ENCODE data around the gene PSORS1C2.
"Not testable (repeated sequence)": the region's sequence is repeated elsewhere in the genome, so short reads cannot be mapped to it uniquely, and the experiment has no call there.

PSORS1C2 gene

DNA sequence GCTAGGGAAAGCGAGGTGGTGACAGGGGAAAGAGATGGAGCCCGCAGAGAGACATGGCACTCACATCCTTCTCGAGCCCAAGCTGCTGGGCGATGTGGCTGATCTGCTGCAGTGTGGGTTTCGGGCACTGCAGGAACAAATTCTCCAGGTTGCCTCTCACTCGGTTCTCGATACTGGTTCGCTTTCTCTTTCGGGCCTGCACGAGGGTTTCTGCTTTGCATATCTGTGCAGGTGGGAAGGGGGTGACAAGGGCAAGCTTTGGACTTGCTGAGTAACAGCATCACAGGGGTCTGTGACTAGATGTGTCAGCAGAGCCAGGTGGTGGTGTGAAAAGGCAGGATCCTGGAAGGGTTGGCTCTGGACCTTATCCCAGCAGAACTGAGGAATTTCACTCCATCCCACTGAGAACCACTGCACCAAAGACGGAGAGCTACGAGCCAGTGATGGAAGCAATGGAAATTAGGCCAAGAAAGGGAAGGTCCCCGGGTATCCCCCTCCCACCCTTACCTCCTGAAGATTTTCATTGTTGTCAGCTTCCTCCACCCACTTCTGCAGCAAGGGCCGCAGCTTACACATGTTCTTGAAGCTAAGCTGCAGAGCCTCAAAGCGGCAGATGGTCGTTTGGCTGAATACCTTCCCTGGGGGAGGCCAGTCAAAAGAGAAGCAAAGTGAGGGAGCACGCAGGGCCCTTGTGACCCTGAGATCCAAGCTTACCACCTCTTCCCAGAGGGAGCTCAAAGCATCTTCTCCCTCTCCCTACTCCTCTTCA lies 26.4 kb upstream of the PSORS1C2 start:
- DNase-seq = not testable (repeated sequence)

DNA sequence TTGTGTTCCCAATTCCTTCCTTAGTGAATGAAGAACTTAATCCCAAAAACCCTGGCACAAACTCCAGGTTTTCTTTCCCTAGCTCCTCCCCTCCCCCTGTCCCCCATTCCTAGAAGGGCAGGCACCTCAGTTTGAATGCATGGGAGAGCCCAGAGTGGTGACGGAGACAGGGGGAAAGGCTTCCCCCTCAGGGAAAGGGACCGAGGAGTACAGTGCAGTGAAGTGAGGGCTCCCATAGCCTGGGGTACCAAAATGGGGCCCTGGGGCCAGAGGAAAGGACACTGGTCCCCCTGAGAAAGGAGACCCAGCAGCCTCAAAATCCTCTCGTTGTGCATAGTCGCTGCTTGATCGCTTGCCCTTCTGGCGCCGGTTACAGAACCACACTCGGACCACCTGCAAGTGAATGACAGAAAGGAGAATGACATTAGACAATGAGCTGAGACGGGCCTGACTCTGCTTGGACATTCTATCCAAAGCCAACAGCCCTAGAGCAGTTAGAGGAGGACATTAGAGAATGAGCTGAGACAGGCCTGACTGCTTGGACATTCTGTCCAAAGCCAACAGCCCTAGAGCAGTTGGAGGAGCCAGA lies 25.7 kb upstream of the PSORS1C2 start:
- not testable (repeated sequence) for DNase-seq

DNA sequence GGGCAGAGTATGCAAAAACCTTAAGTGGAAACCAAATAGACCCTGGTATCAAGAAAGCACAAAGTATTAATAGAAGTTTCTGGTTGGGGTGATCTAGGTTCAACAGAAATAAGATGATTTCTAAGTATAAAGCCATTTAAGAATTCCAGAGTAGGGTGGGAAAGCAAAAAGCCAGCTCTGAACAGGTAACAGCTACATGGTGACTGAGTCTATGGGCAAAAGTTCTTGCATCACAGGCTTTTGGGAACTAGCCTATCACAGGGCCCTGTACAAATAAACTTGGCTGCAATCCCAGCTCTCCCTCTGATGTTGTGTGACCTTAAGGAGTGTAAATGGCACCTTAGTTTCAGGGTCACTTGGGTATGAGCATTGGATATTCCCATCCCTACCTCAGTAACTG lies 25.1 kb upstream of the PSORS1C2 start:
- no peak for DNase-seq

DNA sequence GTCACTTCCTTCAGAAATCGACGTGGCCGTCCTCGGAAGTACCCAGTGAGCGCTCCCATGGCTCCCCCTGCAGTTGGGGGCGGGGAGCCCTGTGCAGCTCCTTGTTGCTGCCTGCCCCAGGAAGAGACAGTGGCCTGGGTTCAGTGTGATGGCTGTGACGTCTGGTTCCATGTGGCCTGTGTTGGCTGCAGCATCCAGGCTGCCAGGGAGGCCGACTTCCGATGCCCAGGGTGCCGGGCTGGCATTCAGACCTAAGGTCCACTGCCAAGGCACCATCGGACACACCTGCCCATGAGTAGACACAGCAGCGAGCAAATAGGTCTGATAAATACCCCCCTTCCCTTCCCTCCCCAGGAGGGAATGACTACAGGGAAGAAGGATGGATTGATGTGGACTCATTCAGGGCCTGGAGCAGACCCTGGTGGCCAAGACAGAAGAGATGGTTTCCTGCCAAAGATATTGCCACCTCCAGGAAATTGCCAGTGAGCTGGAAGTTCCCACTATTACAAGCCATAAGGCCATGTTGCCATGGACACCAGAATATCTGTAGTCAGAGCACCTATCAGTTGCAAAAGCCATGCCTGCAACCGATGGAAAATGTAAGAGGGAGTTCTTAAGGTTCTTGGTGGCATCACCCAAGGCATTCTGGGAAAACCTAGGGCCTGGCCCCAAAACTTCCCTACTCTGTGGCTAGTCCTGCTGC lies 23.7 kb upstream of the PSORS1C2 start:
- no peak for DNase-seq

DNA sequence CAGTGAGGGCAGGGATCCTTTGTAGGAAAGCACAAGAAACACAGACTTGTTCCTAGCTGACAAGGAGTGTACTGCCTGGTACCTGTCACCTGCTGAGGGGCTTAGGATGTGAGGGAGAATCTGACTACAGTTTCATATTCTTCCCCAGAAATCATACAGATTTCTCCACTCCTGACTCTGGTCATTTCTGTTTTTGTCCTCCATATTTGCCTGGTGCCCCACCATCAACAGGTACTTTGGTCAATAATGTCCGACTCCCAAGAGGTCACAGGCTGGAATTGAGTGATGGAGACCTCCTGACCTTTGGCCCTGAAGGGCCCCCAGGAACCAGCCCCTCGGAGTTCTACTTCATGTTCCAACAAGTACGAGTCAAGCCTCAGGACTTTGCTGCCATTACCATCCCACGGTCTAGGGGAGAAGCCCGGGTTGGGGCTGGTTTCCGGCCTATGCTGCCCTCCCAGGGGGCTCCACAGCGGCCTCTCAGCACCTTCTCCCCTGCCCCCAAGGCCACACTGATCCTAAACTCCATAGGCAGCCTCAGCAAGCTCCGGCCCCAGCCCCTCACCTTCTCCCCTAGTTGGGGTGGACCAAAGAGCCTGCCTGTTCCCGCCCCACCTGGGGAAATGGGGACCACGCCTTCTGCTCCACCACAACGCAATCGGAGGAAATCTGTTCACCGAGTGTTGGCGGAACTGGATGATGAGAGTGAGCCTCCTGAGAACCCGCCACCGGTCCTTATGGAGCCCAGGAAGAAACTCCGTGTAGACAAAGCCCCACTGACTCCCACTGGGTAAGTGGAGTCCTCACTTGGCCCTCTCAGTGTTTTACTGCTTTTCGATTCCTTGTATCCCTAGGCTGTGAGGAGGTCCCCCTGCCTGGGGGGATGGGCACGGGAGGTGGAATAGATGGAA lies 22.6 kb upstream of the PSORS1C2 start:
- DNase-seq = no peak

DNA sequence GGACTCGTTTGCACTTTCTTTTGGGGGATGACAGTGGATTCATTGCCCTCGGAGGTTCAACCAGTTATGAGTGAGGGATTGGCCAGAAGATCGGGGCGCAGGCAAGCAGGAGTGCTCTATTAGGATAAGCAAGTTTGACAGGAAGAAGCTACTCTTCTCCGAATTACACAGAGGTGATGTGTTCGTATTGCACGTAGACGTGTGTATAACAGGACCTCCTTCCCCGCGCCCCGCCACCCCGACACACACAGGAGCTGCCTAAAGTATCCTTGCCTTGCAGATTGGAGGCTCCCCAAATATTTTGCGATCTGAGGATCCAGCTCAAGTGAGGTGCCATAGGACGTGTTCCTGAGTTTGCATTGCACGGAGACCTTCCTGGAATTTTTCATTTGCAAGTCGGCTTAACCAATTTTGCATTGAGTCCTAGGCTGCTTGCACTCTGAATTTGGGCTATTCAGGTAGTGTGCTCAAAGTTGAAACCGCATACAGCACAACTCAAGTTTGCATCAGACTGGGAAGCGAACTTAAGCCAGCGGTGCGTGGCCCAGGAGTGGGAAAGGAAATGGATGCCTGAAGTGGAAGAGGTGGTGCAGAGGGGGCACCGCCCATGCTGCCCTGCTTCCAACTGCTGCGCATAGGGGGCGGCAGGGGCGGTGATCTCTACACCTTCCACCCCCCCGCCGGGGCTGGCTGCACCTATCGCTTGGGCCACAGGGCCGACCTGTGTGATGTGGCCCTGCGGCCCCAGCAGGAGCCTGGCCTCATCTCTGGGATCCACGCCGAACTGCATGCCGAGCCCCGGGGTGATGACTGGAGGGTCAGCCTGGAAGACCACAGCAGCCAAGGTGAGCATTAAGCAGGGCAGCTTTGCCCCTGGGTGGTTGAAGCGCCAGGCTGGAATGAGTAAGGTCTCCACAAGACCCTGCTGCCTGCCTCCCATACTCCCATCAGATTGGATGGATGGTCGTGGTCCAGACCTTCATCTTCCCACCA lies 20.3 kb upstream of the PSORS1C2 start:
- peak in 2 of 5 donors; percentile 20 to 44 for DNase-seq

DNA sequence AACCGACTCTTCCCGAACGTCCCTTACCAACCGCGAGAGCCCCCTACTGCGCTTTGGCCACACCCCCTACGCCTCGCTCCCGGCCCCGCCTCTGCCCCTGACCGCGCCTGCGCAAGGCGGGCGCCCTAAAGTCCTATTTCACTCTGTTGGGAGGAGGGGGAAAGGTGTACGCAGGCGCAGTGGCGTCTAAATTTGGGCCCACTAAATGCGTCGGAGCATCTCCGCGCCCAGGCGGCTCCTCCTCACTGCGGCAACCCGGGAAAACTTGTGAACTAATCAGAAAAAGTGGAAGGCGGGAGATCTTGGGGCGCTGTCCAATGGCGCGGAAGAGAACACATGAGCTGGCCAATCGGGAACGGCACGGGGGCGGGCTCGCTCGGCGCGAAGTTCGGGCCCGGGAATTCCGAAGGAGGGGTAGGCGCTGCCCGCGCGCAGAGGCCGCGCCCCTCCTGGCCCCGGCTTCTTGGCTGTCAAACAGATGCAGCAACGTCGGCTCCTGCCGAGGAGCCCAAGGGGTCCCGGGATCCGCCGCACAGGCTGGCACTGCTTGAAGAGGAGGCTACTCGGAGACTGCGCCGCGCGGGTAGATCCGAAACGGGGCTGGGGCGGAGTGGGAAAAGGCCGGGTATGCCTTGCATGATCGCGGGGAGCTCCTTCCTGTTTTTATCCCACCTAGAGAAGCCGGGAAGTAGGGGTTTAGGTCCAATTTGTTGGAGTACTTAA lies 19.4 kb upstream of the PSORS1C2 start, which contains the start of gene TCF19:
Gene TCF19 (plus strand): TSS at position 450 of the 723 bp plus-strand sequence. CDS start 881 bp downstream, outside the sequence.
- peak; percentile 98 to 99 (median 98) for DNase-seq

DNA sequence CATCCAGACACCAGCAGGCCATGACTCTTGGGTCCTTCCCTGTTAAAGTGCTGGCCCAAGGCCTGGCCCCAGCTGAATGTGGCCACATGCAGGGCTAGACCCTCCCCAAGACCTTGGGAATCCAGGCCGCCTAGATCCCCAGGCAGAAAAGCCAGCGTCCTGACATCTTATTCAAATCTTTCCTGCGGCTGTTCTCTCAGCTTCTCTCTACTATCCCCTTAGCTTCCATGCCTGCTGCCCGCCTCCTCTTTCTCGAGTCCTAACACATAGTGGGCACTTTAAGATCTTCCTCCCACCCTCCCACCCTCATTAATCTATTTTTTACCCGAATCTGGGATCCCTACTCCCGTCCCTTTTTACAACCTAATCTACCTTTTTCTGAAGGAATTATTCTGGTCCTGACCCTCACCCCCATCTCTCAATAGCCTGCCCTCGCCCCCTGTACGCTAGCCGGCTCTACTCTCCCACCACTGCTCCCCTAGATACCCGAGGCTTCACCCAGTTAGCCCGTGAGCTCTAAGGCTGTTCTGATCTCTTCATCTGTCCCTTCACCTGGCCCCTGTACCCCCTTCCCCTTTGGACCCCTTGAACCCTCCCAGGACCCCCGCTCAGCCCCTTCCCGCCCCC lies 18.8 kb upstream of the PSORS1C2 start, which contains the start of gene CCHCR1:
Gene CCHCR1 (minus strand): TSS at position 290 of the 627 bp plus-strand sequence. CDS start 202 bp downstream, at position 88.
- no peak for DNase-seq

DNA sequence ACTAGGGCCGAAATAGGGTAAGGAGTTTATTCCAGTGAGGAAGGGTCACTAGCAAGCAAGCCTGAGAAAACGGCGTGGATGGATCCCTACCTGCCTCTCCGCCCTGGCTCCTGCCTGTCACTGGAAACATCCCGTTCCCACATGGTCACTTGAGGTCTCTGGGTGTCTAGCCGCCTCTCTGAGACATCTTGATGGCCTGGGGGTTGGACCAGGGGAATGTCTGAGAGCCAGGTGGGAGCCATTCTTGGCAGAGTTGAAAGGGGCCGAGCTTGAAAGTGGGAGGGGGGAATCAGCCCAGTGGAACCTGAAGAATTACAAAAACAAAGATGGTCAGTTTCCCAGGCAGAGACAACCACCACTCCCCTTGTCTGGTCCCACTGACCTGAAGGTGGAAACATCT lies 17.8 kb upstream of the PSORS1C2 start:
- DNase-seq = no peak

DNA sequence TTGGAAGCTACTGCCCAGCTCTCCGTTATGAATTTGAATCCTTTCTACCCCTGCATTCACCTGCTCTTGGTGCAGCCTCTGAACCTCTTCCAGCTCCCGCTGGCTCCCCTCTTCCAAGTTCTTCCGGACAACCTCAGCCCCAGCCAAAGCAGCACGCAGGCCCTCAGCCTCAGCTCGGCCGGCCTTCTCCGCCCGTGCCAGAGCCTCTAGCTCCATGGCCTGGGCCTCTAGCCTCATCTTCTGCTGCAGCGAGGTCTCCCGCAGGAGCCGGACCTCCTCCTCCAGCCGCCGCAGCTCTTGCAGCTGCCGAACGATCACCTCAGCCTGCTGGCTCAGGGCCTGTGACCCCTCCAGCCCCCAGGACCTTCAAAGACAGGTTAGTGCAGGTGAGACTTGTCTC lies 15.6 kb upstream of the PSORS1C2 start:
- no peak for DNase-seq

DNA sequence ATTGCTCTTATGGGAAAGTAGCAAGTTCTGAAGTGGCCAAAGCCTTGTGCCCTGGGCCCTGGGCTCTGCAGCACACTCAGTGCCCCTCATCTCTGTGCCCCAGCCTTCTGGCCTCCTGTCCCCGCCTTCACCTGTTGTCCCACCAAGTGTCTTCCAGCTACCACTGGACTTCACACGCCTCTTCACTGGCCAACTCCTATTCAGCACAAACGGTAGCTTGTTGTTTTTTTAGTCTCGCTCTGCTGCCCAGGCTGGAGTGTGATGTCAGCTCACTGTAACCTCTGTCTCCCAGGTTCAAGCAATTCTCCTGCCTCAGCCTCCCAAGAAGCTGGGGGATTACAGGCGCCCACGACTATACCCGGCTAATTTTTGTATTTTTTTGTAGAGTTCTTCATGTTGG lies 13.9 kb upstream of the PSORS1C2 start:
- no peak for DNase-seq

DNA sequence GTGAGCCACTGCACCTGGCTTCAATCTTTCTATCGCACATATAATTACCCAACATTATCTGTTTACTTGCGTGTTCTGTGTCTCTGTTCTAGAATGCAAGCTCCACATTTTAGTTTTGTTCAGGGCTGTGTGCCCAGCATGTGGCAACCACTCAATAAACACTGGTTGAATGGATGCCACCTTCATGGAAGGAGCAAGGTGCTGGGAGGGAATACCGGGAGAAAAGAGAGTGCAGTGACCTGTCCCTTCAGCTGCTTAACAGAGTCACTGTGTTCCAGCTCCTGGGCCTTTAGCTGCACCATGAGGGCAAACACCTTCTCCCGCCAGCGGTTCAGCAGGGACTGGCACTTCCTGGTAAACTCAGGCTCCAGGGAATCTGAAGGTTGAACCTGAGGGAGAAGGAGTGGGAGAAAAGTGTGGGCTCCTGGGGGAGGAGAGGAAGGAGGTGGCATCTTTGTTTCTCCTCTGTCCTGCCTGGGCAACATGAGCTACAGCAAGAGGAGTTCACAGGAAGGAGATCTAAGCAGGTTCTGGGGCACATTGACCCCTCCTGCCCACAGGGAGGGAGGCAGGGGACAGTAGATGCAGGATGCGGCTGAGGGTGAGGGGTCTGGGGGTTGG lies 11.1 kb upstream of the PSORS1C2 start:
- DNase-seq = no peak

DNA sequence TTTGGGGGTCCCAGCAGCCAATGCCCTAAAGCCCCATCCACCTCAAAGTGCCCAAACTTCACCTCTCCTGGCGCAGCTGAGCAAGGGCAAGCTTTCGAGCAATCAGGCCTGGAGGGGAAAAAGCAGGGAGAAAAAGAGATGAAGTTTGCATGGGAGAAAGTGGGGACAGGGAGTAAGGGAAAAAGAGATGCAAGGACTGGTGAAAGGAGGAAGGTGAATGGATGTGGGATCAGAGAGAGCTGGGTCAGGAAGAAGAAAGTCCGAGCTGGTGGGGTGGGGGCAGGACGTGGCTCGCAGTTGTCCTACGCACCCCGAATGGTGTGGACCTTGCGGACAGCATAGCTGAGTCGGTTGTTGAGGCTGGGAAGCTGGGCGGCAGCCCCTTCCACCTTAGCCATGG lies 6.5 kb upstream of the PSORS1C2 start:
- no peak for DNase-seq

DNA sequence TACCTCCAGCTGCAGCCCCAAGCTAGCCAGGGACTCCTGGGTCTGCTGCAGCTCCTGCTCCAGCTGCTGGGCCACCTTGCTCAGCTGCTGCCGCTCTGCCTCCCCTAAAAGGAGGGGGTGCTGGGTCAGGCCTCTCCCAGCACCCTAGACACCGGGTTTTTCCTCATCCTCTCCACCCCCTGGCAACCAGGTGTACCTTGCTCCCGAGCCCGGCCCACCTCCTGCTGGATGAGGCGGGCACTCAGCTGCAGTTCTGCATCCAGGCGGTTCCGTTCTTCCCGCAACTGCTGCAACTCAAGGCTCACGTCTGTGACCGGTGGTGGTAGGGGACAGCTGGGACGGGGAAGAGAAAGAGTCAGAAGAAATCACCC lies 6.1 kb upstream of the PSORS1C2 start:
- no peak for DNase-seq

DNA sequence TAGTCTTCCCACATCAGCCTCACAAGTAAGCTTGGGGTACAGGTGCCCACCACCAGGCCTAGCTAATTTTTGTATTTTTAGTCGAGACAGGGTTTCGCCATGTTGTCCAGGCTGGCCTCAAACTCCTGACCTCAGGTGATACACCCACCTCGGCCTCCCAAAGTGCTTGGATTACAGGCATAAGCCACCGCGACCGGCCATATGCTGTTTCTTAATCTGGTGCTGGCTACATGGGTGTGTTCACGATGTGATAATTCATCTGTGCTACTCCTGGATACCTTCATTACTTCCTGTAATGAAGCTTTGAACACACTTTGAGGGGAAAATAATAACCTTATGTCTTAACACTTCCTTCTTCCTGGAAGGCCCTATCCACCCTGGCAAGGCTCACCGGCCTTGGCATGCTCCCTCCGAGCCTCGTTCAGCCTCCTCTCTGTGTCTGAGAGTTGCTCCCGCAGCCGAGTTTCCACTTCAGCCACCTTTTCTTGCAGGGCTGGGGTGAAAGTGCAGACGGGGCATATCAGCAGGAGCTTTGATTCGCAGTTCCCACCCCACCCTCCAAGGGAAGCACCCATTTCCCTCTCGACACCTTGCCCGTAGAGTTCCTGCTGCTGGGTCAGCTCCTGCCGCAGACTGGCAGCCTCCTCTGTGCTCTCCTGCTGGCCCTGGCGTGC lies 5.6 kb upstream of the PSORS1C2 start:
- DNase-seq = no peak

DNA sequence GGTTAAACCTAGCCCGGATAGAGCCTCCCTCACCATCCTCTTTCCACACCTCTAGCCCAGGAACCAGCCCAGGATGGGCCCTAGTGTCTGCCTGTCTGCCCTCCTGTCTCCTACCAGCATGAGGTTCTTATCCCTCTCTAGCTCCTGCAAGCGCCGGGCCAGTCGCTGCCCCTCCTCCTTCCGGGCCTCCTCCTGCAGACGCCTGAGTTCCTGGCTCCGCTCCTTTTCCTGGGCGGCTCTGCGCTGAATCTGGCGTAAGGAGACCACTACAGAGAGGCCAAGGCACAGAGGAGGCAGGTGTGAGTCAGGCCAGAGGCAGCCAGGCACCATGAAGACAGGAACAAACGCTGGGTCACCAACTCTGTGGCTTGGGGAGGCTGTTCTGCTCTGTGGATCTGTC lies 4.3 kb upstream of the PSORS1C2 start:
- no peak for DNase-seq

DNA sequence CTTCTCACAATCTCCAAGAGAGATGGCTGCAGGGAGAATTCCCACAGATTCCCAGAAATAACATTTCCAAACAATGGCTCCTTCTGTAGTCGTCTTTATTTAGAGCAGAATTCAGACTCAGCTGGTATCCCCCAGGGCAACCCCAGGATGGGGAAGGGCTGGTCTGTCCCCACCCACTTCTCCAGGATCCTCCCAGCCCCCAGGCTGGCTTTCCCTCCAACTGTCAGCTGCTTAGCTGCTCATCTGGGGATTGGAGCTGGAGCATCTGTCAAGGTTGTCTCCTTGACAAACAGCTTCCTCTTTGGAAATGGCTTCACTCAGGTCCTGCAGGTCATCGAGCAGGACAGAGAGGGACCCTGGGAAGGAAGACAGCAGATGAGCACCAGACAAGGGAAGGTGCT lies 3.5 kb upstream of the PSORS1C2 start:
- no peak for DNase-seq

DNA sequence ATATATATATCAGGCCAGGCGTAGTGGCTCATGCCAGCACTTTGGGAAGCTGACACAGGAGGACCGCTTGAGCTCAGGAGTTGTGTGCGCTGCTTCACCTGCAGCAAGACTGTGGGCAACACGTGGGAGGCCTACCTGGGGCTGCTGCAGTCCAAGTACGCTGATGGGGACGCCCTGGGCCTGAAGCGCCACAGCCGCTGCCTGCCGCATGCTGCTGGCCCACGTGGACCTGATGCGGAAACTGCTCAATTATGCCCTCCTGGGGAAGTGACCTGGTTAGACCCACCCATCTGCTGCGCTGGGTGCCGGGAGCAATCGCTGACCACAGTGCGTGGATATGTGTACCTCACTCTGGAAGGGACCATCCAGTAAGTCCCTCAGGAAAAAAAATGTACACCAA lies 1.8 kb upstream of the PSORS1C2 start:
- DNase-seq = no peak

DNA sequence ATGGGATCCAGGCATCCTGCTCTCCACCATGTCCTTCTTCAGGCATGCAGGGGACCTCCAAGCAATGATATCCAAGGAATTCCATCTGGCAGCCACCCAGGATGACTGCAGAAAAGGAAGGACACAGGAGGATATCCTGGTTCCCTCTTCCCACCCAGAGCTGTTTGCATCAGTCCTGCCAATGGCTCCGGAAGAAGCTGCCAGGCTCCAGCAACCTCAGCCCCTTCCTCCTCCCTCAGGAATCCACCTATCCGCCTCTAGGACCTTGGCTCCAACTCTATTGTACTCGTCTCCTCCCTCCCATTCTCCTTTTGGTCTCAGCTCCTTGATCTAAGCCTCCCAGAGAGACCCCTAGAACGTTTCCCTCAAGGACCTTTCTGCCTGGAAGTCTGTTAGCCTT lies 733 bp upstream of the PSORS1C2 start:
- DNase-seq = no peak
